ENCODE measurements around the gene FAM124A. TPM values are rescaled to one million over a fixed set of nuclear protein-coding genes. Genes with fewer than 3 reads are reported as not detected.
A peak's percentile ranks its signal among the peaks of the same experiment; 100 is the strongest.

The FAM124A gene
- total and polyA plus RNA-seq, 2 of the 8 experiments (the other 6 are each of a cell fraction or from before 2014, with no cell fraction given): 40.7 to 49.9 TPM

GRCh38 chr13:51286135-51287002, 64.2 kb downstream of the FAM124A start (continued):
- TF ChIP-seq E2F6 (IDR thresholded peaks at IDR 0.05) (no peak), SIX5 (IDR thresholded peaks at IDR 0.05; ENCODE audit: low read depth, low read length) (no peak), MAFK (IDR thresholded peaks at IDR 0.05; ENCODE audit: low read depth, low read length) (no peak), BRCA1 (IDR thresholded peaks at IDR 0.05; ENCODE audit: low read depth, low read length) (no peak), JUND (IDR thresholded peaks at IDR 0.05; ENCODE audit: low read length) (0 out of 2 replicates have a peak, but pooled peaks have one; percentile 6), SP4 (IDR thresholded peaks at IDR 0.05; ENCODE audit: low read length) (no peak), NANOG (IDR thresholded peaks at IDR 0.05; ENCODE audit: insufficient read depth, low read depth, low read length, poor library complexity, severe bottlenecking) (no peak), ATF3 (IDR thresholded peaks at IDR 0.05; ENCODE audit: insufficient read depth, low read depth, low read length) (no peak), USF2 (IDR thresholded peaks at IDR 0.05; ENCODE audit: low read length) (no peak), SIRT6 (IDR thresholded peaks at IDR 0.05; ENCODE audit: low read length) (no peak), KDM1A (IDR thresholded peaks at IDR 0.05; ENCODE audit: borderline replicate concordance, low read length) (no peak), GTF2F1 (IDR thresholded peaks at IDR 0.05; ENCODE audit: borderline replicate concordance, low read depth, low read length) (0 out of 2 replicates have a peak, but pooled peaks have one; percentile 21), RAD21 (IDR thresholded peaks at IDR 0.05 in 1 of 2, conservative IDR thresholded peaks at IDR 0.05 in 1 of 2; ENCODE audit: low read depth in 2 of 2, low read length in 2 of 2) (peak; percentile 93), ASH2L (IDR thresholded peaks at IDR 0.05; ENCODE audit: low read length) (peak; percentile 25)

All from H1 (cell line).